ENCODE data around the gene PC.
"Not testable (repeated sequence)": the region's sequence is repeated elsewhere in the genome, so short reads cannot be mapped to it uniquely, and the experiment has no call there.

Gene PC

DNA sequence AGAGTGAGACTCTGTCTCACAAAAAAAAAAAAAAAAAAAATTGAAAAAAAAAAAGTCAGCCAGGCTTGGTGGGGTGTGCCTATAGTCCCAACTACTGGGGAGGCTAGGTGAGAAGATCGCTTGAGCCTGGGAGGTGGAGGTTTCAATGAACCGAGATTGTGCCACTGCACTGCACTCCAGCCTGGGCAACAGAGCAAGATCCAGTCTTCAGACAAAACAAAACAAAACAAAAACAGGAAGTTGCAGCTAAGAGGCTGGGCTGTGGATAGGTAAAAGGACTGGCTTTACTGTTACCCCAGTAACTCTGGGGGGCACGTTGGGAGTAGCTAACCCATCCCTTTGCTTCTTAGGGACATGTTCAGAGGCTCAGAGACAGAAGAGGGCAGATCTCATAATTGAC is 6.3 kb upstream of the PC start:
- H3K27me3 ChIP-seq (replicated peaks; ENCODE audit: insufficient read depth, low read length), result peaks cover 10% of the 10 kb centered on the region
- H3K9ac ChIP-seq (ENCODE audit: low read length), result no peak overlapping the region
- H3K4me1 ChIP-seq (ENCODE audit: low read length), result no peaks in the 10 kb centered on the region
- no peak overlapping the region for H2AFZ ChIP-seq (ENCODE audit: low read length)
- no peak overlapping the region for H3K4me3 ChIP-seq (ENCODE audit: low read length)
- H3K9me2 ChIP-seq (replicated peaks; ENCODE audit: insufficient read depth, low read length), result no peaks in the 10 kb centered on the region
- H3F3A ChIP-seq (ENCODE audit: insufficient read depth, low read length), result no peaks in the 10 kb centered on the region
- TF ChIP-seq EZH2phosphoT487 (IDR thresholded peaks at IDR 0.05; ENCODE audit: low read length), result no peak
- no peak for TF ChIP-seq EZH2 (optimal IDR thresholded peaks at IDR 0.05; ENCODE audit: low read depth, low read length)
- TF ChIP-seq, protein P1, sequence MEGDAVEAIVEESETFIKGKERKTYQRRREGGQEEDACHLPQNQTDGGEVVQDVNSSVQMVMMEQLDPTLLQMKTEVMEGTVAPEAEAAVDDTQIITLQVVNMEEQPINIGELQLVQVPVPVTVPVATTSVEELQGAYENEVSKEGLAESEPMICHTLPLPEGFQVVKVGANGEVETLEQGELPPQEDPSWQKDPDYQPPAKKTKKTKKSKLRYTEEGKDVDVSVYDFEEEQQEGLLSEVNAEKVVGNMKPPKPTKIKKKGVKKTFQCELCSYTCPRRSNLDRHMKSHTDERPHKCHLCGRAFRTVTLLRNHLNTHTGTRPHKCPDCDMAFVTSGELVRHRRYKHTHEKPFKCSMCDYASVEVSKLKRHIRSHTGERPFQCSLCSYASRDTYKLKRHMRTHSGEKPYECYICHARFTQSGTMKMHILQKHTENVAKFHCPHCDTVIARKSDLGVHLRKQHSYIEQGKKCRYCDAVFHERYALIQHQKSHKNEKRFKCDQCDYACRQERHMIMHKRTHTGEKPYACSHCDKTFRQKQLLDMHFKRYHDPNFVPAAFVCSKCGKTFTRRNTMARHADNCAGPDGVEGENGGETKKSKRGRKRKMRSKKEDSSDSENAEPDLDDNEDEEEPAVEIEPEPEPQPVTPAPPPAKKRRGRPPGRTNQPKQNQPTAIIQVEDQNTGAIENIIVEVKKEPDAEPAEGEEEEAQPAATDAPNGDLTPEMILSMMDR (IDR thresholded peaks at IDR 0.05; ENCODE audit: low read length), result no peak
- H3K36me3 ChIP-seq (replicated peaks; ENCODE audit: insufficient read depth, low read length), result no peaks in the 10 kb centered on the region
- DNase-seq, result no peak
- H4K20me1 ChIP-seq (ENCODE audit: insufficient read depth, low read length), result no peaks in the 10 kb centered on the region
- no peak overlapping the region for H3K4me2 ChIP-seq (ENCODE audit: low read depth, low read length)
- no peaks in the 10 kb centered on the region for H3K79me2 ChIP-seq (ENCODE audit: low read length)
- H3K27ac ChIP-seq (ENCODE audit: low read length), result no peak overlapping the region
- H3K9me3 ChIP-seq (replicated peaks; ENCODE audit: insufficient read depth, low read length), result no peaks in the 10 kb centered on the region

DNA sequence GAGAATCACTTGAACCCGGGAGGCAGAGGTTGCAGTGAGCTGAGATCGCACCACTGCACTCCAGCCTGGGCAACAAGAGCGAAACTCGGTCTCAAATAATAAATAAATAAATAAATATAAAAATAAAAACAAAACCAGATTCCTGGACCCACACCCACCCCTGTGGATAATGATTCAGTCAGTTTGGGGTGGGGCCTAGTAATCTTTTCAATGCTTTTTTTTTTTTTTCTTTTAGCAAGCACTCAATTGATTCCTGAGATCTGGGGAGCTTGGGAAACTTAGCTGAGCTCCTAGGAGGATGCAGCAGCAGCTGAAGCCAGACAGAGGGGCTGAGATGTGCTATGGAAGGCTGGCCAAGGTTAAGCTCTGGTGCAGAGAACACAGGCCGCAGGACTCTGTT is 4.6 kb upstream of the PC start:
- no peak overlapping the region for H3K4me2 ChIP-seq (ENCODE audit: low read depth, low read length)
- TF ChIP-seq EZH2 (optimal IDR thresholded peaks at IDR 0.05; ENCODE audit: low read depth, low read length), result no peak
- no peak for TF ChIP-seq EZH2phosphoT487 (IDR thresholded peaks at IDR 0.05; ENCODE audit: low read length)
- TF ChIP-seq, protein P1 (IDR thresholded peaks at IDR 0.05; ENCODE audit: low read length), result no peak
- no peak overlapping the region for H3K9ac ChIP-seq (ENCODE audit: low read length)
- no peaks in the 10 kb centered on the region for H3K9me3 ChIP-seq (replicated peaks; ENCODE audit: insufficient read depth, low read length)
- no peaks in the 10 kb centered on the region for H3K4me1 ChIP-seq (ENCODE audit: low read length)
- H4K20me1 ChIP-seq (ENCODE audit: insufficient read depth, low read length), result no peaks in the 10 kb centered on the region
- no peaks in the 10 kb centered on the region for H3K9me2 ChIP-seq (replicated peaks; ENCODE audit: insufficient read depth, low read length)
- no peak overlapping the region for H3K27ac ChIP-seq (ENCODE audit: low read length)
- no peaks in the 10 kb centered on the region for H3K79me2 ChIP-seq (ENCODE audit: low read length)
- H3K36me3 ChIP-seq (replicated peaks; ENCODE audit: insufficient read depth, low read length), result no peaks in the 10 kb centered on the region
- no peaks in the 10 kb centered on the region for H3F3A ChIP-seq (ENCODE audit: insufficient read depth, low read length)
- no peak overlapping the region for H2AFZ ChIP-seq (ENCODE audit: low read length)
- H3K27me3 ChIP-seq (replicated peaks; ENCODE audit: insufficient read depth, low read length), result peaks cover 16% of the 10 kb centered on the region
- H3K4me3 ChIP-seq (ENCODE audit: low read length), result no peak overlapping the region
- no peak for DNase-seq

DNA sequence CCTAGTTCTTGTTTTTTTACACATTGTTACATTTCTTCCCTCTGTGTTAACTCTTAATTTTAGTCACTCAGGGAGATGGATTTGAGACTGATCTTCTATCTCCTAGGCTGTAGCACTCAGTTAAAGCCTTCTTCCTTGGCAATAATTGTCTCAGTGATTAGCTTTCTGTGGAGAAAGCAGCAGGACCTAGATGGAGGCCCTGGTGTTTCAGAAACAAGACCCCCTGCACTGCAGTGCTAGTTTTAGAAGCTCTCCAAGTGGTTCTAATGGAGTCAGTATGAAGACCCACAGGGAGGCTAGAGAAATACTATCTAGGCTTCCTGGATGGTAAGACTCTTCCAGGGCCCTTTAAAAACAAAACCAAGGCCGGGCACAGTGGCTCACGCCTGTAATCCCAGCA is 4.1 kb upstream of the PC start:
- Histone ChIP-seq H3K4me1 (ENCODE audit: low read length) (no peaks in the 10 kb centered on the region), H3K9ac (ENCODE audit: low read length) (no peak overlapping the region), H3K79me2 (ENCODE audit: low read length) (no peaks in the 10 kb centered on the region), H3K36me3 (replicated peaks; ENCODE audit: insufficient read depth, low read length) (no peaks in the 10 kb centered on the region), H3F3A (ENCODE audit: insufficient read depth, low read length) (no peaks in the 10 kb centered on the region), H4K20me1 (ENCODE audit: insufficient read depth, low read length) (no peaks in the 10 kb centered on the region), H3K4me2 (ENCODE audit: low read depth, low read length) (no peak overlapping the region), H3K4me3 (ENCODE audit: low read length) (no peak overlapping the region), H2AFZ (ENCODE audit: low read length) (no peak overlapping the region), H3K27me3 (replicated peaks; ENCODE audit: insufficient read depth, low read length) (peaks cover 16% of the 10 kb centered on the region), H3K9me2 (replicated peaks; ENCODE audit: insufficient read depth, low read length) (no peaks in the 10 kb centered on the region), H3K27ac (ENCODE audit: low read length) (no peak overlapping the region), H3K9me3 (replicated peaks; ENCODE audit: insufficient read depth, low read length) (no peaks in the 10 kb centered on the region)
- DNase-seq, result no peak
- TF ChIP-seq EZH2phosphoT487 (IDR thresholded peaks at IDR 0.05; ENCODE audit: low read length), result no peak
- no peak for TF ChIP-seq EZH2 (optimal IDR thresholded peaks at IDR 0.05; ENCODE audit: low read depth, low read length)
- TF ChIP-seq, protein P1 (IDR thresholded peaks at IDR 0.05; ENCODE audit: low read length), result no peak

DNA sequence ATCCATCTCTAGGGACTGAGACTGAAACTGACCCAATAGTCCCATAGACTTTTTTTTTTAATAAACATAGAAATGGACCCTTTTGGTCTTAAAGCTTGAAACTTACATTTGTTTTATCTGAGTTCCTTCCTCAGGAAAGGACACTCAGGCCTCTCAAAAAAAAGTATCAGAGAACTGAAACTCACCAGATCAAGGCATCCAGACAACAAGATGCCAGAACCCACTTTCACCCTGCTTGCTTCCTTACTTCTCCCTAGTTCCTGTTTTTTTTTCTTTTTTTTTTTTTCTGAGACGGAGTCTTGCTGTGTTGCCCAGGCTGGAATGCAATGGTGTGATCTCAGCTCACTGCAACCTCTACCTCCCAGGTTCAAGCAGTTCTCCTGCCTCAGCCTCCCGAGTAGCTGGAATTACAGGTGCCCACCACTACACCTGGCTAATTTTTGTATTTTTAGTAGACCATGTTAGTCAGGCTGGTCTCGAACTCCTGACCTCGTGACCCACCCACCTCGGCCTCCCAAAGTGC is 3.6 kb upstream of the PC start:
- not testable (repeated sequence) for H3K36me3 ChIP-seq (replicated peaks; ENCODE audit: insufficient read depth, low read length); H3K9me3 ChIP-seq (replicated peaks; ENCODE audit: insufficient read depth, low read length); DNase-seq; H3K4me2 ChIP-seq (ENCODE audit: low read depth, low read length); H4K20me1 ChIP-seq (ENCODE audit: insufficient read depth, low read length); H2AFZ ChIP-seq (ENCODE audit: low read length); H3K79me2 ChIP-seq (ENCODE audit: low read length); H3F3A ChIP-seq (ENCODE audit: insufficient read depth, low read length); H3K4me1 ChIP-seq (ENCODE audit: low read length); H3K9ac ChIP-seq (ENCODE audit: low read length); H3K9me2 ChIP-seq (replicated peaks; ENCODE audit: insufficient read depth, low read length); H3K27ac ChIP-seq (ENCODE audit: low read length); H3K4me3 ChIP-seq (ENCODE audit: low read length)
- H3K27me3 ChIP-seq (replicated peaks; ENCODE audit: insufficient read depth, low read length), result peaks cover 16% of the 10 kb centered on the region

All from MM.1S (cell line).